Endometrial microvascular endothelial cells (primary cell): Measurements from ENCODE around the gene IFITM10. TPM values are rescaled to one million over a fixed set of nuclear protein-coding genes. Genes with fewer than 3 reads are reported as not detected.
"Not testable (repeated sequence)": the region's sequence is repeated elsewhere in the genome, so short reads cannot be mapped to it uniquely, and the experiment has no call there.

Experiments used
- in situ Hi-C: cut with HindIII; loops from 2 replicates; pipeline ENCODE4 v1.10.0; 2017; ENCODE audit warnings: low sequenced_read_pairs, low pct_unique_long_range_greater_than_20kb; ENCODE audit errors: inconsistent ontology term
- total RNA-seq: library from RNA; depleted of rRNA; stranded (reverse); fragments of >200 nt; gene quantifications from one replicate; pipeline ENCODE4 v1.2.3, GENCODE V29; 2015; ENCODE audit errors: inconsistent ontology term

IFITM10 gene
- total RNA-seq, 1 donor from 2014 or later, result not detected

GRCh38 chr11:1702506-1702905 is 47.9 kb downstream of the IFITM10 start:
- in situ Hi-C loops, result no loop called here

- in situ Hi-C loops, result no loop called here
Observed at GRCh38 chr11:1701091-1701807, 49.1 kb downstream of the IFITM10 start.

GRCh38 chr11:1699771-1700170 is 50.6 kb downstream of the IFITM10 start:
- in situ Hi-C loops, result no loop called here

GRCh38 chr11:1696608-1697570 is 53.5 kb downstream of the IFITM10 start, which contains the start of gene KRTAP5-6:
Gene KRTAP5-6 (plus strand): TSS chr11:1697195. CDS start chr11:1697246, 51 bp downstream.
- in situ Hi-C loops, result no loop called here

GRCh38 chr11:1695548-1696108 is 54.8 kb downstream of the IFITM10 start:
- in situ Hi-C loops, result no loop called here

- in situ Hi-C loops, result no loop called here
Observed at GRCh38 chr11:1694846-1695547, 55.4 kb downstream of the IFITM10 start.

GRCh38 chr11:1694064-1694845 is 56.1 kb downstream of the IFITM10 start:
- in situ Hi-C loops, result no loop called here

- in situ Hi-C loops, result no loop called here
Observed at GRCh38 chr11:1693327-1694063, 56.9 kb downstream of the IFITM10 start.

- in situ Hi-C loops, result no loop called here
Observed at GRCh38 chr11:1692708-1693326, 57.6 kb downstream of the IFITM10 start.

GRCh38 chr11:1691878-1692707 is 58.3 kb downstream of the IFITM10 start:
- in situ Hi-C loops, result no loop called here

- in situ Hi-C loops, result no loop called here
Observed at GRCh38 chr11:1691026-1691877, 59.1 kb downstream of the IFITM10 start.

- in situ Hi-C loops, result no loop called here
Observed at GRCh38 chr11:1690167-1691025, 60.0 kb downstream of the IFITM10 start.

- in situ Hi-C loops, result not testable (repeated sequence)
Observed at GRCh38 chr11:1689250-1690166, 60.9 kb downstream of the IFITM10 start.
